GM21786 (cell line): ENCODE results near the gene ATP8A1.
"Not testable (repeated sequence)": the region's sequence is repeated elsewhere in the genome, so short reads cannot be mapped to it uniquely, and the experiment has no call there.

Experiments
- ATAC-seq: cut with Tn5 transposase; IDR thresholded peaks from one replicate; pipeline ENCODE4 v1.9.1; 2021; ENCODE audit not compliant: unreplicated experiment

ATP8A1 gene

GRCh38 chr4:42656944-42657792 is at the start of gene ATP8A1:
TSS of gene ATP8A1 (minus strand) at chr4:42657105. CDS start at chr4:42656873, 232 bp downstream.
- ATAC-seq: peak; percentile 64

- no peak for ATAC-seq
Measured at GRCh38 chr4:42706086-42706485, 49.2 kb upstream of the ATP8A1 start.

- ATAC-seq: no peak
Measured at GRCh38 chr4:42703813-42704212, 46.9 kb upstream of the ATP8A1 start.

- ATAC-seq: no peak
Measured at GRCh38 chr4:42702895-42703294, 46.0 kb upstream of the ATP8A1 start.

GRCh38 chr4:42701780-42702179 is 44.9 kb upstream of the ATP8A1 start:
- ATAC-seq: not testable (repeated sequence)

GRCh38 chr4:42690537-42690936 is 33.6 kb upstream of the ATP8A1 start:
- no peak for ATAC-seq

GRCh38 chr4:42683393-42683792 is 26.5 kb upstream of the ATP8A1 start:
- ATAC-seq: no peak

- peak; percentile 66 for ATAC-seq
Measured at GRCh38 chr4:42678512-42678911, 21.6 kb upstream of the ATP8A1 start.

- ATAC-seq: no peak
Measured at GRCh38 chr4:42676066-42676951, 19.4 kb upstream of the ATP8A1 start.

- ATAC-seq: peak; percentile 54
Measured at GRCh38 chr4:42673082-42673425, 16.1 kb upstream of the ATP8A1 start.

GRCh38 chr4:42672359-42673081 is 15.6 kb upstream of the ATP8A1 start:
- no peak for ATAC-seq

GRCh38 chr4:42671431-42672194 is 14.7 kb upstream of the ATP8A1 start:
- peak; percentile 69 for ATAC-seq

GRCh38 chr4:42658261-42658660 is 1.4 kb upstream of the ATP8A1 start:
- ATAC-seq: no peak

- ATAC-seq: no peak
Measured at GRCh38 chr4:42656679-42656943, 294 bp downstream of the ATP8A1 start.

- peak; percentile 19 for ATAC-seq
Measured at GRCh38 chr4:42655921-42656678, 805 bp downstream of the ATP8A1 start.

- no peak for ATAC-seq
Measured at GRCh38 chr4:42655269-42655637, 1.7 kb downstream of the ATP8A1 start.

- ATAC-seq: peak; percentile 31
Measured at GRCh38 chr4:42654631-42655268, 2.2 kb downstream of the ATP8A1 start.

GRCh38 chr4:42653626-42654560 is 3.0 kb downstream of the ATP8A1 start:
- no peak for ATAC-seq
